IMR-90 (cell line): ENCODE data around the gene SLC22A12. TPM values are rescaled to one million over a fixed set of nuclear protein-coding genes. Genes with fewer than 3 reads are reported as not detected.

Experiments
- ATAC-seq: fragments of 200-7000 bp; cut with Tn5 transposase; 2 replicates; pipeline ENCODE4 v1.9.1; 2020; ENCODE audit warnings: low read depth, mild to moderate bottlenecking, moderate library complexity
- BruUV-seq: library from RNA; stranded (reverse); fragments of 400-500 nt; replicated peaks from 2 replicates; lab custom pipeline; 2021; lab: Mats Ljungman, UMichigan
- CTCF ChIA-PET: fragments of 300-600 bp; formaldehyde crosslinking; extraction: SDS; loops from one replicate; lab custom pipeline; 2021; ENCODE audit warnings: antibody characterized with exemption; lab: Yijun Ruan, JAX
- POLR2A ChIA-PET: fragments of 300-600 bp; sonication (Branson Sonifier 250); formaldehyde crosslinking; loops from one replicate; lab custom pipeline; 2022; ENCODE audit warnings: antibody characterized with exemption; ENCODE audit not compliant: unreplicated experiment; lab: Charles Lee
- DNase-seq: peaks from one replicate; pipeline ENCODE4 v3.0.0; 2013
- H2AFZ ChIP-seq: replicated peaks from 2 replicates; pipeline ENCODE3; 2013; ENCODE audit warnings: low read length, mild to moderate bottlenecking; ENCODE audit not compliant: poor library complexity
- H2AK5ac ChIP-seq: 2 replicates; pipeline ENCODE4 v1.6.1; 2013; ENCODE audit warnings: low read depth, low read length, inconsistent platforms
- H2AK9ac ChIP-seq: replicated peaks from 2 replicates; pipeline ENCODE3; 2013; ENCODE audit warnings: mild to moderate bottlenecking, low read depth, low read length, moderate library complexity; ENCODE audit not compliant: poor library complexity
- H2BK120ac ChIP-seq: 2 replicates; pipeline ENCODE4 v1.6.1; 2013; ENCODE audit warnings: low read depth, low read length, inconsistent platforms
- H2BK15ac ChIP-seq: 3 replicates; pipeline ENCODE4 v1.6.1; 2013; ENCODE audit warnings: low read depth, low read length, inconsistent platforms
- H2BK20ac ChIP-seq: 2 replicates; pipeline ENCODE4 v1.6.1; 2013; ENCODE audit warnings: low read depth, mild to moderate bottlenecking, inconsistent platforms, low read length, moderate library complexity
- H2BK5ac ChIP-seq: 2 replicates; pipeline ENCODE4 v1.6.1; 2013; ENCODE audit warnings: mild to moderate bottlenecking, low read depth, low read length, inconsistent platforms; ENCODE audit not compliant: poor library complexity, severe bottlenecking
- H3K14ac ChIP-seq: replicated peaks from 2 replicates; pipeline ENCODE4 v1.6.1; 2013; ENCODE audit warnings: low read depth, low read length, inconsistent platforms
- H3K18ac ChIP-seq: 2 replicates; pipeline ENCODE4 v1.6.1; 2013; ENCODE audit warnings: low read depth, low read length, control low read depth
- H3K23ac ChIP-seq: 2 replicates; pipeline ENCODE4 v1.6.1; 2013; ENCODE audit warnings: low read depth, low read length, inconsistent platforms
- H3K27ac ChIP-seq: 2 replicates; pipeline ENCODE4 v1.5.1; 2013; ENCODE audit warnings: mild to moderate bottlenecking, control low read depth, low read length; ENCODE audit not compliant: insufficient read depth
- H3K27me3 ChIP-seq: 2 replicates; pipeline ENCODE4 v1.6.1; 2013; ENCODE audit warnings: low read length; ENCODE audit not compliant: control insufficient read depth, insufficient read depth
- H3K36me3 ChIP-seq: 2 replicates; pipeline ENCODE4 v1.6.1; 2013; ENCODE audit warnings: low read length, mixed read lengths; ENCODE audit not compliant: control insufficient read depth, insufficient read depth
- H3K4ac ChIP-seq: 2 replicates; pipeline ENCODE4 v1.6.1; 2013; ENCODE audit warnings: low read depth, low read length, inconsistent platforms
- H3K4me1 ChIP-seq: 2 replicates; pipeline ENCODE4 v1.6.1; 2013; ENCODE audit warnings: low read length, mixed read lengths; ENCODE audit not compliant: control insufficient read depth, insufficient read depth
- H3K4me2 ChIP-seq: 2 replicates; pipeline ENCODE4 v1.6.1; 2013; ENCODE audit warnings: low read depth, mild to moderate bottlenecking, control low read depth, low read length, moderate library complexity
- H3K4me3 ChIP-seq: 2 replicates; pipeline ENCODE4 v1.5.1; 2013; ENCODE audit warnings: low read depth, mild to moderate bottlenecking, control low read depth, low read length, moderate library complexity; ENCODE audit not compliant: insufficient read depth
- H3K56ac ChIP-seq: 2 replicates; pipeline ENCODE4 v1.6.1; 2013; ENCODE audit warnings: low read length, inconsistent platforms; ENCODE audit not compliant: insufficient read depth; ENCODE audit errors: extremely low read depth
- H3K79me1 ChIP-seq, 2 experiments: 2 replicates each; pipeline ENCODE4 v1.6.1; 2013; ENCODE audit warnings: low read length in 2 of 2, inconsistent platforms in 1 of 2, low read depth in 1 of 2
- H3K9ac ChIP-seq: 2 replicates; pipeline ENCODE4 v1.6.1; 2013; ENCODE audit warnings: low read depth, low read length, control low read depth
- H3K9me1 ChIP-seq: 2 replicates; pipeline ENCODE4 v1.6.1; 2013; ENCODE audit warnings: low read length, inconsistent platforms; ENCODE audit not compliant: insufficient read depth
- H3K9me3 ChIP-seq: 2 replicates; pipeline ENCODE4 v1.6.1; 2013; ENCODE audit warnings: low read length; ENCODE audit not compliant: control insufficient read depth, insufficient read depth
- H4K20me1 ChIP-seq: 2 replicates; pipeline ENCODE4 v1.6.1; 2013; ENCODE audit warnings: low read length, inconsistent platforms; ENCODE audit not compliant: insufficient read depth
- H4K5ac ChIP-seq: 2 replicates; pipeline ENCODE4 v1.6.1; 2013; ENCODE audit warnings: mild to moderate bottlenecking, low read depth, low read length, control low read depth
- H4K8ac ChIP-seq, 2 experiments: 2 replicates each; pipeline ENCODE4 v1.6.1; 2013; ENCODE audit warnings: low read depth in 2 of 2, low read length in 2 of 2, control low read depth in 1 of 2, inconsistent platforms in 1 of 2
- H4K91ac ChIP-seq: 2 replicates; pipeline ENCODE4 v1.6.1; 2013; ENCODE audit warnings: low read depth, low read length, inconsistent platforms; ENCODE audit not compliant: insufficient read depth
- BHLHE40 ChIP-seq: fragments of 150-350 bp; IDR thresholded peaks from 2 replicates; pipeline ENCODE4 v1.6.1; 2016; ENCODE audit warnings: mild to moderate bottlenecking, low read depth, low read length
- SMC3 ChIP-seq: fragments of 150-350 bp; IDR thresholded peaks from 2 replicates; pipeline ENCODE4 v1.6.1; 2016; ENCODE audit warnings: low read depth, mild to moderate bottlenecking, antibody characterized with exemption, low read length, moderate library complexity
- WGBS, 2 experiments: methylation state at CpG; one replicate each; pipeline versions ENCODE4 v1.1.5 to v1.1.7; 2013; ENCODE audit warnings: missing lambda C conversion rate in 2 of 2; ENCODE audit not compliant: insufficient read length in 1 of 2; ENCODE audit errors: extremely low coverage in 2 of 2; 5-methylcytosine and 5-hydroxymethylcytosine counted together
- dilution Hi-C: fragments of 300-500 bp; cut with HindIII; formaldehyde crosslinking; loops from one replicate; pipeline ENCODE4 v1.14.3; 2018; ENCODE audit warnings: low sequenced_read_pairs; ENCODE audit not compliant: unreplicated experiment
- in situ Hi-C: fragments of 300-500 bp; cut with MboI; formaldehyde crosslinking; loops from 3 replicates; pipeline ENCODE4 v1.14.3; 2019; ENCODE audit warnings: low sequenced_read_pairs, inconsistent platforms, mixed read lengths
- intact Hi-C: fragments of 100-400 bp; cut with micrococcal nuclease; formaldehyde crosslinking; loops from 2 replicates; pipeline ENCODE4 v1.10.0; 2022
- polyA plus RNA-seq, 3 experiments: library from polyadenylated mRNA; depleted of rRNA; stranded (reverse); fragments of >200 nt; gene quantifications; 2 replicates each; pipeline ENCODE4 v1.2.3, GENCODE V29; 2012; ENCODE audit warnings: low replicate concordance in 1 of 3
- total RNA-seq: library from RNA; depleted of rRNA; stranded (reverse); fragments of >200 nt; gene quantifications from 2 replicates; pipeline ENCODE4 v1.2.3, GENCODE V29; 2012
- TF ChIP-seq, protein P1 (sequence below): conservative IDR thresholded peaks from 2 replicates; pipeline ENCODE4 v1.5.1; 2012; ENCODE audit warnings: mild to moderate bottlenecking, low read depth, low read length, improper control_type of control experiment
- TF ChIP-seq, protein P2 (sequence below): fragments of 150-350 bp; IDR thresholded peaks from 2 replicates; pipeline ENCODE4 v1.6.1; 2017; ENCODE audit warnings: mild to moderate bottlenecking, antibody characterized with exemption, low read length, low read depth

SLC22A12 gene
- total and polyA plus RNA-seq, 2 of the 4 experiments (the other 2 are of a cell fraction) = not detected

DNA sequence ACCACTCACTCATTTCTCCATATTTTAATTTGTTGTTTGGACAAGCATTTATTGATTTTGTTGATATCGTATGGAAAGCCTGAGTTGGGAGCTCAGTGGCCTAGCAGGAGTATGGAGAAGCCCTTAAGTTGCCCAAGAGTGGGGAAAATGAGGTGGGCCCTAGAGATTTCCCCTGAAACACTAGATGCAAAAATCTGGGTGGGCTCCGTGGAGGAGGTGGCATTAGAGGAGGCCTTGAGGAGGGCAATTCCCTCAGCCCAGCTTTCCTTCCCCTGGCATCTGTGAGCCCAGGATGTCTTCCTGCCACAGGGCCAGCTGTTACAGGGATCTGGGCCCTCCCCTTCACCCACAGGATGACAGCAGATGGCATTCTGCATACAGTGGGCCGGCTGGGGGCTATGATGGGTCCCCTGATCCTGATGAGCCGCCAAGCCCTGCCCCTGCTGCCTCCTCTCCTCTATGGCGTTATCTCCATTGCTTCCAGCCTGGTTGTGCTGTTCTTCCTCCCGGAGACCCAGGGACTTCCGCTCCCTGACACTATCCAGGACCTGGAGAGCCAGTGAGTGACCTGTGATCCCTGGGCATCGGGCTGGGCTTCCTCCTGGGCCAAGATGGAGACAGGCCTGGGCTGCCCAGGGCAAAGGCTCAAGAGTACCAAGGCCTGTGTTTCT lies 21.6 kb upstream of the SLC22A12 start:
- in situ Hi-C loops (no loop called here), intact Hi-C loops (no loop called here), dilution Hi-C loops (no loop called here)
- 63% methylated on average over 4 of the region's 8 CpGs; no CpG with 5 or more reads in 1 of the 2 experiments for WGBS, 2 experiments
- POLR2A ChIA-PET = no interaction called here
- H3K14ac ChIP-seq = no peak overlapping the region
- H2BK15ac ChIP-seq = no peak overlapping the region
- no peaks in the 10 kb centered on the region for H3K36me3 ChIP-seq
- H3K18ac ChIP-seq = no peak overlapping the region
- H3K9me3 ChIP-seq = no peaks in the 10 kb centered on the region
- no peak overlapping the region for H4K91ac ChIP-seq
- H2BK5ac ChIP-seq = no peak overlapping the region
- H3K4me2 ChIP-seq = no peak overlapping the region
- no peak overlapping the region for H3K4me3 ChIP-seq
- CTCF ChIA-PET = no interaction called here
- peaks cover 30% of the 10 kb centered on the region for H3K27me3 ChIP-seq
- H3K9ac ChIP-seq = no peak overlapping the region
- H4K5ac ChIP-seq = no peak overlapping the region
- no peak for TF ChIP-seq SMC3
- TF ChIP-seq, protein P1, sequence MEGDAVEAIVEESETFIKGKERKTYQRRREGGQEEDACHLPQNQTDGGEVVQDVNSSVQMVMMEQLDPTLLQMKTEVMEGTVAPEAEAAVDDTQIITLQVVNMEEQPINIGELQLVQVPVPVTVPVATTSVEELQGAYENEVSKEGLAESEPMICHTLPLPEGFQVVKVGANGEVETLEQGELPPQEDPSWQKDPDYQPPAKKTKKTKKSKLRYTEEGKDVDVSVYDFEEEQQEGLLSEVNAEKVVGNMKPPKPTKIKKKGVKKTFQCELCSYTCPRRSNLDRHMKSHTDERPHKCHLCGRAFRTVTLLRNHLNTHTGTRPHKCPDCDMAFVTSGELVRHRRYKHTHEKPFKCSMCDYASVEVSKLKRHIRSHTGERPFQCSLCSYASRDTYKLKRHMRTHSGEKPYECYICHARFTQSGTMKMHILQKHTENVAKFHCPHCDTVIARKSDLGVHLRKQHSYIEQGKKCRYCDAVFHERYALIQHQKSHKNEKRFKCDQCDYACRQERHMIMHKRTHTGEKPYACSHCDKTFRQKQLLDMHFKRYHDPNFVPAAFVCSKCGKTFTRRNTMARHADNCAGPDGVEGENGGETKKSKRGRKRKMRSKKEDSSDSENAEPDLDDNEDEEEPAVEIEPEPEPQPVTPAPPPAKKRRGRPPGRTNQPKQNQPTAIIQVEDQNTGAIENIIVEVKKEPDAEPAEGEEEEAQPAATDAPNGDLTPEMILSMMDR = no peak
- TF ChIP-seq, protein P2, sequence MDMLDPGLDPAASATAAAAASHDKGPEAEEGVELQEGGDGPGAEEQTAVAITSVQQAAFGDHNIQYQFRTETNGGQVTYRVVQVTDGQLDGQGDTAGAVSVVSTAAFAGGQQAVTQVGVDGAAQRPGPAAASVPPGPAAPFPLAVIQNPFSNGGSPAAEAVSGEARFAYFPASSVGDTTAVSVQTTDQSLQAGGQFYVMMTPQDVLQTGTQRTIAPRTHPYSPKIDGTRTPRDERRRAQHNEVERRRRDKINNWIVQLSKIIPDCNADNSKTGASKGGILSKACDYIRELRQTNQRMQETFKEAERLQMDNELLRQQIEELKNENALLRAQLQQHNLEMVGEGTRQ = no peak
- TF ChIP-seq BHLHE40 = no peak
- no peak overlapping the region for H3K27ac ChIP-seq
- H4K8ac ChIP-seq = no peak overlapping the region
- no TSS peak for BruUV-seq
- no peaks in the 10 kb centered on the region for H4K20me1 ChIP-seq
- no peak overlapping the region for H3K4ac ChIP-seq
- H3K4me1 ChIP-seq = no peaks in the 10 kb centered on the region
- no peak overlapping the region for H2BK120ac ChIP-seq
- DNase-seq (no peak), ATAC-seq (no peak)
- H2AFZ ChIP-seq = no peak overlapping the region
- H2AK5ac ChIP-seq = no peak overlapping the region
- H3K9me1 ChIP-seq = no peaks in the 10 kb centered on the region
- no peak overlapping the region for H3K56ac ChIP-seq
- peak overlapping the region; percentile 28 for H2AK9ac ChIP-seq
- H3K79me1 ChIP-seq = no peaks in the 10 kb centered on the region
- H2BK20ac ChIP-seq = no peak overlapping the region
- no peak overlapping the region for H3K23ac ChIP-seq
